KMS-11 (cell line): ENCODE data around the gene CD300E.

ENCODE experiments used
- H2AFZ ChIP-seq: fragments of 200-600 bp; sonication (generic); 2 replicates; pipeline ENCODE4 v1.6.1; 2016; ENCODE audit warnings: antibody characterized with exemption, mixed run types, low read depth
- H3K27ac ChIP-seq: fragments of 200-600 bp; sonication (generic); 2 replicates; pipeline ENCODE4 v1.6.1; 2016; ENCODE audit warnings: mild to moderate bottlenecking, mixed run types
- H3K27me3 ChIP-seq: fragments of 200-600 bp; sonication (generic); 2 replicates; pipeline ENCODE4 v1.6.1; 2017; ENCODE audit warnings: mild to moderate bottlenecking, low read depth, mixed run types, moderate library complexity; ENCODE audit not compliant: insufficient read depth
- H3K36me3 ChIP-seq: fragments of 200-600 bp; sonication (generic); 2 replicates; pipeline ENCODE4 v1.6.1; 2017; ENCODE audit warnings: mild to moderate bottlenecking, mixed run types; ENCODE audit not compliant: insufficient read depth
- H3K4me1 ChIP-seq: fragments of 200-600 bp; sonication (generic); 2 replicates; pipeline ENCODE4 v1.6.1; 2016; ENCODE audit warnings: mild to moderate bottlenecking, low read depth, mixed run types; ENCODE audit not compliant: poor library complexity, severe bottlenecking
- H3K4me2 ChIP-seq: fragments of 200-600 bp; sonication (generic); 2 replicates; pipeline ENCODE4 v1.7.0; 2016; ENCODE audit warnings: mild to moderate bottlenecking, mixed run types
- H3K4me3 ChIP-seq: fragments of 200-600 bp; sonication (generic); IDR thresholded peaks from 2 replicates; pipeline ENCODE4 v1.6.1; 2017; ENCODE audit warnings: low read depth, low read length, mixed read lengths; ENCODE audit not compliant: insufficient read depth
- H3K79me2 ChIP-seq: fragments of 200-600 bp; sonication (generic); 2 replicates; pipeline ENCODE4 v1.6.1; 2016; ENCODE audit warnings: low read depth, mixed run types; ENCODE audit not compliant: insufficient read depth
- H3K9ac ChIP-seq: fragments of 200-600 bp; sonication (generic); 2 replicates; pipeline ENCODE4 v1.6.1; 2016; ENCODE audit warnings: mild to moderate bottlenecking, mixed run types
- H4K20me1 ChIP-seq: fragments of 200-600 bp; sonication (generic); 2 replicates; pipeline ENCODE4 v1.6.1; 2016; ENCODE audit warnings: mild to moderate bottlenecking, mixed run types; ENCODE audit not compliant: insufficient read depth
- TF ChIP-seq, protein P1 (sequence below): fragments of 200-600 bp; sonication (generic); conservative IDR thresholded peaks from 2 replicates; pipeline ENCODE4 v1.6.1; 2017; ENCODE audit warnings: low read depth, mild to moderate bottlenecking, antibody characterized with exemption, low read length, moderate library complexity, mixed read lengths

Gene CD300E

GRCh38 chr17:74603746-74604145, 19.8 kb downstream of the CD300E start:
- Histone ChIP-seq H3K4me1 (no peaks in the 10 kb centered on the region), H4K20me1 (no peaks in the 10 kb centered on the region), H2AFZ (no peak overlapping the region), H3K4me3 (no peak overlapping the region), H3K27ac (no peak overlapping the region), H3K79me2 (no peaks in the 10 kb centered on the region), H3K36me3 (no peaks in the 10 kb centered on the region), H3K27me3 (peaks cover 90% of the 10 kb centered on the region; the same call in 1 of the 2 replicates), H3K4me2 (no peak overlapping the region), H3K9ac (no peak overlapping the region)
- TF ChIP-seq, protein P1, sequence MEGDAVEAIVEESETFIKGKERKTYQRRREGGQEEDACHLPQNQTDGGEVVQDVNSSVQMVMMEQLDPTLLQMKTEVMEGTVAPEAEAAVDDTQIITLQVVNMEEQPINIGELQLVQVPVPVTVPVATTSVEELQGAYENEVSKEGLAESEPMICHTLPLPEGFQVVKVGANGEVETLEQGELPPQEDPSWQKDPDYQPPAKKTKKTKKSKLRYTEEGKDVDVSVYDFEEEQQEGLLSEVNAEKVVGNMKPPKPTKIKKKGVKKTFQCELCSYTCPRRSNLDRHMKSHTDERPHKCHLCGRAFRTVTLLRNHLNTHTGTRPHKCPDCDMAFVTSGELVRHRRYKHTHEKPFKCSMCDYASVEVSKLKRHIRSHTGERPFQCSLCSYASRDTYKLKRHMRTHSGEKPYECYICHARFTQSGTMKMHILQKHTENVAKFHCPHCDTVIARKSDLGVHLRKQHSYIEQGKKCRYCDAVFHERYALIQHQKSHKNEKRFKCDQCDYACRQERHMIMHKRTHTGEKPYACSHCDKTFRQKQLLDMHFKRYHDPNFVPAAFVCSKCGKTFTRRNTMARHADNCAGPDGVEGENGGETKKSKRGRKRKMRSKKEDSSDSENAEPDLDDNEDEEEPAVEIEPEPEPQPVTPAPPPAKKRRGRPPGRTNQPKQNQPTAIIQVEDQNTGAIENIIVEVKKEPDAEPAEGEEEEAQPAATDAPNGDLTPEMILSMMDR, result no peak

- Histone ChIP-seq H3K4me1 (no peaks in the 10 kb centered on the region), H2AFZ (no peak overlapping the region), H3K9ac (no peak overlapping the region), H3K4me3 (no peak overlapping the region), H4K20me1 (no peaks in the 10 kb centered on the region), H3K4me2 (no peak overlapping the region), H3K27me3 (peaks cover 94% of the 10 kb centered on the region; the same call in 1 of the 2 replicates), H3K36me3 (no peaks in the 10 kb centered on the region), H3K27ac (no peak overlapping the region), H3K79me2 (no peaks in the 10 kb centered on the region)
- TF ChIP-seq, protein P1, result no peak
Measured at GRCh38 chr17:74603037-74603635, 20.4 kb downstream of the CD300E start.

DNA sequence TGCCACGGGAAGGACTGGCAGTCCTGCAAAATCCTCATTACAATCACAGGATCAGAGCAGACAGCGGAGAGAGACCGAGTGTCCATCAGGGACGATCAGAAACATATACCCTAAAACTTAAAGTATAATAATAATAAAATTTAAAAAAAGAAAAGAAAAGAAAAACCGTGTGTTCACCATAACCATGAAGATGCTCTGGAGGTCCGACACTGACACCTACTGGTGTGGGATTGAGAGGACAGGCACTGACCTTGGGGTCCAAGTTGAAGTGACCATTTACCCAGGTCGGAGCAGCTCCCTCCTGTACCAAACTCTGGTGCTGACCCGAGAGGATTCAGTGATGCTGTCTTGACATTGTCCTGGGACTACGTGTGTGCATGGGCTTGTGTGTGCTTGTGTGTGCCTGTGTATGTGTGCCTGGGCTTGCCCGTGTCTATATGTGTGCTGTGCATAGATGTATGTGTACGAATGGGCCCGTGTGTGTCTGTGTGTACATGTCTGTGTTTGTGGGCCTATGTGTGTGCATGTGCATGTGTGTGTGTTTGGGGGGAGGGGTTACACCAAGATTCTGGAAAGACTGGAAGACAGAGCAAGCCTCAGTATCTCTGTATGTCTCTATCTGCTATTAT, 21.5 kb downstream of the CD300E start:
- no peaks in the 10 kb centered on the region for H3K4me1 ChIP-seq

GRCh38 chr17:74599448-74599939, 24.0 kb downstream of the CD300E start:
- TF ChIP-seq, protein P1, result no peak
- Histone ChIP-seq H3K27me3 (peaks cover 84% of the 10 kb centered on the region; the same call in 1 of the 2 replicates), H3K4me1 (no peaks in the 10 kb centered on the region), H3K9ac (no peak overlapping the region), H3K4me2 (no peak overlapping the region), H4K20me1 (no peaks in the 10 kb centered on the region), H3K4me3 (no peak overlapping the region), H2AFZ (no peak overlapping the region), H3K27ac (no peak overlapping the region), H3K79me2 (no peaks in the 10 kb centered on the region), H3K36me3 (no peaks in the 10 kb centered on the region)

More for the DNA sequence above, 21.5 kb downstream of the CD300E start:
- Histone ChIP-seq H3K27me3 (peaks cover 92% of the 10 kb centered on the region; the same call in 1 of the 2 replicates), H2AFZ (no peak overlapping the region), H3K4me3 (no peak overlapping the region), H4K20me1 (no peaks in the 10 kb centered on the region), H3K27ac (no peak overlapping the region), H3K9ac (no peak overlapping the region), H3K36me3 (no peaks in the 10 kb centered on the region), H3K79me2 (no peaks in the 10 kb centered on the region), H3K4me2 (no peak overlapping the region)
- TF ChIP-seq, protein P1, result peak; percentile 63
